ENCODE measurements around the gene MAPK11. TPM values are rescaled to one million over a fixed set of nuclear protein-coding genes. Genes with fewer than 3 reads are reported as not detected.
A peak's percentile ranks its signal among the peaks of the same experiment; 100 is the strongest.

The MAPK11 gene
- total and polyA plus RNA-seq, 9 of the 15 experiments (the other 6 are each of a cell fraction or from before 2014, with no cell fraction given): 0.06 to 14.6 (median 5.3) TPM

DNA sequence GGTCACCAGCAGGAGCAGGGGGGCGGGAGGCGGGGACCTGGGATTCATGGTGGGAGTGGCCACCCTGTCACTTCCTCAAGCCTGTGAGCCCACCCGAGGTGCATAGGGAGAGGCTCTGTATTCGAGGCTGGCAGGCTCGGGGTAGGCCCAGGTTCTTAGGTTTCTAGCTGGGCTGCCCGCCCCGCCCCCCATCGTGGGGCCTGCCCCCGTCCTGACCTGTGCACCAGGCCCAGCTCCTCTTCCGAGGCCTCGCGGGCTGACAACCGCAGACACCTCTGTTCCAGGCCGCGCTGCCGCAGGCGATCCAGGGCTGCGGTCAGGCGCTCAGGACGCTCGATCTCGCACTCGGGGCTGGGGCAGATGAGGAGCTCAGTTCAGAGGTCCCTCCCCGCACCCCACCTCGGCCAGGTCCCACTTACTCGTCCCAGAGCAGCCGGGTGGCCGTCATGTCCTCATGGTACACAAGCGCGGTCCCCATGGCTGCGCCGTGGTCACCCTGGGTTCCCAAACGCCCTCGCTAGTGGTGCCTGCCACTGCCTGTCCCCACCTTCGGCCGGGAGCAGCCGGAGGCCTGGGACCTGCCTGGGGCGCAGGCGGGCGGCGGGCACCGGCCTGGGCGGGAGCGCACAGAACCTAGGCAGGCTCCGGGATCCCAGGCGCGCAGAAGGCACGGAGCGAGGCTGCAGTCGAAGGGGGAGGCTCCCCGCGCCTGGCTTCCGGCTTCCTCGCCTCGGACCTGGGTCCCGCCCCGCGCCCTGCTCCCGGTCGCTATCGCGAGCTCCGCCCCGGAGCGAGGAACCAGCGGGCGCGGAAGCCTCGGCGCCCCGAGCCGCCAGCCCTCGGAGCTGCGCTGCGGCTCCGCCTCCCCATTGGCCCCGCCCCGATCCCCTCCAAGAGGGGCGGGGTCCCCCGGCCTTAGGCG lies 19.4 kb downstream of the MAPK11 start, which contains the start of gene HDAC10 (continued):
- TF ChIP-seq ZNF79 (CRISPR knock-in tag; IDR thresholded peaks at IDR 0.05; ENCODE audit: low read depth): no peak
- no peak for TF ChIP-seq PREB (CRISPR knock-in tag; IDR thresholded peaks at IDR 0.05)
- no peak for TF ChIP-seq CBX8 (IDR thresholded peaks at IDR 0.05; ENCODE audit: borderline replicate concordance, extremely low read depth, low read depth, low read length, poor library complexity, severe bottlenecking)
- TF ChIP-seq ZBTB12 (CRISPR knock-in tag; IDR thresholded peaks at IDR 0.05): no peak
- no peak for TF ChIP-seq RCOR1 (IDR thresholded peaks at IDR 0.05; ENCODE audit: borderline replicate concordance in 1 of 2, low read depth in 2 of 2, low read length in 2 of 2)
- no peak for TF ChIP-seq TCFL5 (CRISPR knock-in tag; conservative IDR thresholded peaks at IDR 0.05)
- no peak for TF ChIP-seq NR1H2 (CRISPR knock-in tag; IDR thresholded peaks at IDR 0.05)
- peak; percentile 76 for TF ChIP-seq ELF2 (CRISPR knock-in tag; IDR thresholded peaks at IDR 0.05)
- no peak for TF ChIP-seq HDAC2 (IDR thresholded peaks at IDR 0.05)
- no peak for TF ChIP-seq NCOA1 (IDR thresholded peaks at IDR 0.05; ENCODE audit: low read depth)
- TF ChIP-seq STAT5A (IDR thresholded peaks at IDR 0.05; ENCODE audit: borderline replicate concordance, low read length): no peak
- no peak for TF ChIP-seq ELK1 (CRISPR knock-in tag; IDR thresholded peaks at IDR 0.05)
- no peak for TF ChIP-seq ZNF551 (CRISPR knock-in tag; IDR thresholded peaks at IDR 0.05)
- TF ChIP-seq THRAP3 (IDR thresholded peaks at IDR 0.05; ENCODE audit: borderline replicate concordance): no peak
- no peak for TF ChIP-seq SMARCC2 (IDR thresholded peaks at IDR 0.05; ENCODE audit: low read depth)
- no peak for TF ChIP-seq ZNF347 (CRISPR knock-in tag; IDR thresholded peaks at IDR 0.05; ENCODE audit: low read depth)
- no peak for TF ChIP-seq ZNF239 (CRISPR knock-in tag; IDR thresholded peaks at IDR 0.05)
- no peak for TF ChIP-seq HDAC6 (IDR thresholded peaks at IDR 0.05; ENCODE audit: low read depth, low read length)
- TF ChIP-seq, protein P1, sequence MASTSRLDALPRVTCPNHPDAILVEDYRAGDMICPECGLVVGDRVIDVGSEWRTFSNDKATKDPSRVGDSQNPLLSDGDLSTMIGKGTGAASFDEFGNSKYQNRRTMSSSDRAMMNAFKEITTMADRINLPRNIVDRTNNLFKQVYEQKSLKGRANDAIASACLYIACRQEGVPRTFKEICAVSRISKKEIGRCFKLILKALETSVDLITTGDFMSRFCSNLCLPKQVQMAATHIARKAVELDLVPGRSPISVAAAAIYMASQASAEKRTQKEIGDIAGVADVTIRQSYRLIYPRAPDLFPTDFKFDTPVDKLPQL (IDR thresholded peaks at IDR 0.05; ENCODE audit: extremely low read depth, insufficient read length): no peak
- TF ChIP-seq SAP30 (IDR thresholded peaks at IDR 0.05; ENCODE audit: borderline replicate concordance, insufficient read depth, low read depth, low read length, poor library complexity, severe bottlenecking): peak; percentile 59
- TF ChIP-seq, protein P2, sequence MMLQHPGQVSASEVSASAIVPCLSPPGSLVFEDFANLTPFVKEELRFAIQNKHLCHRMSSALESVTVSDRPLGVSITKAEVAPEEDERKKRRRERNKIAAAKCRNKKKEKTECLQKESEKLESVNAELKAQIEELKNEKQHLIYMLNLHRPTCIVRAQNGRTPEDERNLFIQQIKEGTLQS (IDR thresholded peaks at IDR 0.05): no peak
- TF ChIP-seq, protein P2 (CRISPR knock-in tag; conservative IDR thresholded peaks at IDR 0.05): no peak
- TF ChIP-seq CREBBP (IDR thresholded peaks at IDR 0.05; ENCODE audit: low read depth, low read length): no peak

All from K562 (cell line).